GM12873 (cell line): ENCODE results near the gene CNTNAP4.

ENCODE experiments used
- TF ChIP-seq, protein P1 (sequence below): IDR thresholded peaks from 2 replicates; pipeline ENCODE4 v1.5.1; 2012; ENCODE audit warnings: low read depth, mild to moderate bottlenecking, moderate library complexity, low read length, control low read depth; ENCODE audit not compliant: insufficient read depth; ENCODE audit errors: missing control alignments

The CNTNAP4 gene

DNA sequence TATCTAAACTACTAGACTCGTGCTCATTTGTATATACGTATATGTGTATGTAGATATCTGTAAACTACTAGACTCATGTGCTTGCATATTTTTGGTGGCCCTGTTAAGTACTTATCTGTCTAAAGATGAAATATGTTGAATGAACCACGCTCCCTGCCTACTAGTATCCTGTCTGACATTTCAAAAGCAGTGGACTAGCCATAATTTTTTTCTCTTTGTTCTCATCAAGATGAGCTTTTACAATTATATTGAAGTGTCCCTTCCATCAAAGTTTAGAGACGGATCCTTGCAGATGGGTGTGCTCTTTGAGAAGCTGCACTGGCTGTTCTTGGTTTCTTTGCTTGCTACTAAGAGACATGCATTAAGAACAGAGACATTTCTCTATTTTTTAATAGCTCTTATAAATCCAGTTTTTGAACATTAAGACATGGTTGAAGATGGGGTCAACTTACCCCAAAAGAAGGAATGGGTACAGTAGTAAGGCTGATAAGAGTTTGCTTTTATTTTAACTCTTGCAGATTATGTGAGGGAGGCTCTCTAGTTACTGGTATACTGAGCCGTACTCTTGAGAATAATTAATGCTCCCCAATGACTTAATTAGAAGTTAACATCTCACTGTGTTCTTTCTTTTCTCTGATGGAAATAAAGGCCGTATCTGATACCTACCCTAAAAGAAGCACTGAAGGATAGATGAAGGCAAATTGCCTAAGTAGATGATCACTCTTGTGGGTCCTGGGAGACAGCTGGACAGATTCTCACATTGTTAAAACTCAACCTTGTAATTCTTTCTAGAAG, 3.4 kb downstream of the CNTNAP4 start:
- TF ChIP-seq, protein P1, sequence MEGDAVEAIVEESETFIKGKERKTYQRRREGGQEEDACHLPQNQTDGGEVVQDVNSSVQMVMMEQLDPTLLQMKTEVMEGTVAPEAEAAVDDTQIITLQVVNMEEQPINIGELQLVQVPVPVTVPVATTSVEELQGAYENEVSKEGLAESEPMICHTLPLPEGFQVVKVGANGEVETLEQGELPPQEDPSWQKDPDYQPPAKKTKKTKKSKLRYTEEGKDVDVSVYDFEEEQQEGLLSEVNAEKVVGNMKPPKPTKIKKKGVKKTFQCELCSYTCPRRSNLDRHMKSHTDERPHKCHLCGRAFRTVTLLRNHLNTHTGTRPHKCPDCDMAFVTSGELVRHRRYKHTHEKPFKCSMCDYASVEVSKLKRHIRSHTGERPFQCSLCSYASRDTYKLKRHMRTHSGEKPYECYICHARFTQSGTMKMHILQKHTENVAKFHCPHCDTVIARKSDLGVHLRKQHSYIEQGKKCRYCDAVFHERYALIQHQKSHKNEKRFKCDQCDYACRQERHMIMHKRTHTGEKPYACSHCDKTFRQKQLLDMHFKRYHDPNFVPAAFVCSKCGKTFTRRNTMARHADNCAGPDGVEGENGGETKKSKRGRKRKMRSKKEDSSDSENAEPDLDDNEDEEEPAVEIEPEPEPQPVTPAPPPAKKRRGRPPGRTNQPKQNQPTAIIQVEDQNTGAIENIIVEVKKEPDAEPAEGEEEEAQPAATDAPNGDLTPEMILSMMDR = no peak

DNA sequence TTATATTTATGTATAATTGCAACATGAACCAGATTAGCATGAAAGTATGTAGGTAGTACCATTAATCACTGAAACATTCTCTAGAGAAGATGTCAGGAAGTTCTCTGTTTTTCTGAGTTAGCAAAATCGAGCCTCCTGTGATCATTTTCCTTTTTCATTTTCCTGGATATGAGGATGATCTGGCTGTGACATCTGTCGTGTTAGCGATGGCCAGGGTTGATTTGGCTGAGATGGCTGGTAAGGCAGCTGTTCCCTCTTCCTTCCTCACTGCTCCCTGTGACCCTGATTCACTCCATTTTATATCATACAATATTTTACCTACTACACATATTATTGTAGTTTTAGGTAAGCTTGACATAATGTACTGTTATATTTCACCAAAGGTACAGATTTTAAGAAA, 10.3 kb downstream of the CNTNAP4 start:
- TF ChIP-seq, protein P1 = no peak

DNA sequence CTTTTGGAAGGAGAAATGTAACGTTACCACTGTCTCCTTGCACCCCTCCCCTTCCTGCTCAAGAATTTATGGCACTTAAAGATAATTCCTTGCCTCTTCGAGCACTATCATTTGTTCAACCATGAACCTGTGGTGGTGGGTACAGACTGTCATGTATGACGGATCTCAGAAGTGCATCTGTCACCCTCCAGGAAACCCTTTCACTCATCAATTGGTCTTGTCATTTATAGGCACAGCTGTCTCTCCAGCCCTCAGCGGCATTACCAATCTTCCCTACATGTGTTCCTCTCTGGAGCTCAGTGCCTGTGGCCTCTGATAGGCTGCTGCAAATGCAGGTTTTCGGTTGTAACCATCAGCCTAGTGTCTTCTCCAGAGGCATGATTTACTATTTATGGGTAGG, 15.0 kb downstream of the CNTNAP4 start:
- TF ChIP-seq, protein P1 = no peak

DNA sequence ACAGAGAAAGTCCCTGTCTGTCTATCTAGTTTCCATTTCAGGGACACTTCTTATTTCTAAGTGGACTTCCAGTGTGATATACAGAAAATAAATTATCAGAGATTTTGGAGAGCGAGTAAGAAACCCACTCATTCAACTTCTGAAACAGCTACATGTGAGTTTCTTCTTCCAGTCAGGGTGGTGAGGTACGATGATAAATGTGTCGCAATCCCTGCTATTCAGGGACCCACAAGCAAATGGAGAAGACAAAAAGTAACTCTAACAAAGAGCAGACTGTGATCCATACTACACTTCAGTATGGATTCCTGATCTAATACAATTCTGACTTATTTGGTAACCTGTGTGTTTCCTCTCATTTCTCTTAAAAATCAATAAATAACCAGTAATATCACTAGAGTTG, 16.8 kb downstream of the CNTNAP4 start:
- TF ChIP-seq, protein P1 = no peak

DNA sequence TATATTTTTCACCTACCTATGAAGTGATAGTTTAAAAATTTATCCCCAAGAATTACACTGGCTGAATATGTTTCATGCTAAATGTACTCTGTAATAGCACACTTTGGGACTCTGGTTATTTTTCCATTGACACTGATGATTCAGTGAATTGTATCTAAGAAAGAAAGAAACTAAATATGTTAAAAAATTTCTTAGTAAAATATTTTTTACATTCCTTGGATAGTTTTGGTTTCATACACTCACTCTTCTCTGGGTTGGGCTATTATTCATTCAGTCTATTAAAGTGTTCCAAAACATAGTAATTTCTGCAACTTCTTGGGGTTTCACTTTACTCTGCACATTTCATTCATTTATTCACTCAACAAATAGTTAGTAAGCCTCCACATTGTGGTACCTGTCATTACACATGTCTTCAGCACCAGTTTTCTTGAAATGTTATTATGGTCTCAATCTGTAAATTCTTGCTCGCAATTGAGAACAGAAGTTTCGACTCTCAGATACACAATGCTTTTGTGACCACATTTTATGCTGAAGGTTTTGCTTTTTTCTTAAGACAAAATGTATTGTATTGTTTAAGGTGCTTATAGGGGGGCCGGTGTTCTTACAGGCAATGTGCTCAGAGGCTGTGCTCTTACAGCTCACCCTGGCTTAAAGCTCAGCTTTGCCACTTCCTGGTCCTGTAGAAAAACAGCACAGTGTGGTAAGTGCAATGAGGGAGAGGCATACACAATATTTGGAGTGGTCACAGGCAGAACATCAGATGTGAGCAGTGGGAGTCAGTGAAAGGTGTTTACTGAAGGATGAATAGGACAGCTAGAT, 17.4 kb downstream of the CNTNAP4 start:
- TF ChIP-seq, protein P1 = no peak

DNA sequence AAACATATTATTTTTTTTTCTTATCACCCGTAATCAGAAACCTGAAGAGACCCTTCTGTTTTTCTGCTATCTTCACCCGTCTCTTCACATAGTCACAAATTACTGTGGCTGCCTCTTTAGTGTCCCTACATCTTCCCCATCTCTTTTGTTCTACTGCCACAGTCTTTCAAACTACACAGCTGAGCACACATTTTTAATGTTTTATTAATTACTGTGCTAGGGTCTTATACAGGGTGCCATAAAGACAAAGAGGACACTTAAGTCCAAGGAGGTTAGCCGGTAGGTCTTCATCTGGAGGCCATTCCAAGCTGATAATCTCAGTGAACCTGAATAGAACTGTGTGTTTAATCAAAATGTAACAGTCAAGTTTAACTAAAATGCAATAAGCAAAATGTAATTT, 20.7 kb downstream of the CNTNAP4 start:
- TF ChIP-seq, protein P1 = no peak

DNA sequence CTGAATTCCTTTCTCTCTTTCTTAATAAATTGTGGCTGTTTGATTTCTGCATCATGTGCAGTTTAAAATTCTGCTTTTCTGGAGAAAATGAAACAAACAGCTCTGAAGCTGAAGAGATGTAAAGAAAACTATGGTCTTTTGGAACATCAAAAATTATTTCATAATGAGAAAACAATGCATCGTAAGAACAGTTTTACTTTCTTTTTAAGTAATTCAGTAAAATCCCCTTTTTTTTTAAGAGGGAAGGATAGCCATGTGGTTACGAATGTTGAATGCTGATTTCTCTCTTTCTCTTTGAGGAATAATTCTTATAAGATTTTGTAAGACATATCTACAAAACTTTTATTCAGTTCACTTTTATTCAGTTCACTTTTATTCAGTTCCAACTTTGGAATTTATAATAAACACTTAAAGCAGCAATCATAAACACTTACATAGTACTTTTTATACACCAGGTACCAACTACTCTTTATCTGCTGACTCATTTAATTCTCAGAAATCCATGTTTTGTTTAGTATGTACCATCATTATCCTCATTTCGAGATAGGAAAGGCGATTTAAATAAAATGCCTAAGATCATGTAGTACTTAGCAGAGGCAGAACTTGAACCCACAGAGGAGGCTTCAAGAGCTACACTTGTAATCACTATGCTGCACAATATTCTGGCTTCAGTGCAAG, 26.6 kb downstream of the CNTNAP4 start:
- TF ChIP-seq, protein P1 = no peak
